MM.1S (cell line): ENCODE data around the gene SGCG.

Experiments
- EZH2 ChIP-seq: fragments of 300-600 bp; sonication (generic); optimal IDR thresholded peaks from 2 replicates; pipeline ENCODE3; 2017; ENCODE audit warnings: low read depth, mild to moderate bottlenecking, antibody characterized with exemption, low read length, mixed read lengths
- EZH2phosphoT487 ChIP-seq: fragments of 300-600 bp; sonication (generic); IDR thresholded peaks from 2 replicates; pipeline ENCODE4 v1.6.1; 2018; ENCODE audit warnings: antibody characterized with exemption, low read length
- TF ChIP-seq, protein P1 (sequence below): fragments of 300-600 bp; sonication (generic); IDR thresholded peaks from 2 replicates; pipeline ENCODE4 v1.5.1; 2016; ENCODE audit warnings: antibody characterized with exemption, low read length, mixed read lengths

DNA sequence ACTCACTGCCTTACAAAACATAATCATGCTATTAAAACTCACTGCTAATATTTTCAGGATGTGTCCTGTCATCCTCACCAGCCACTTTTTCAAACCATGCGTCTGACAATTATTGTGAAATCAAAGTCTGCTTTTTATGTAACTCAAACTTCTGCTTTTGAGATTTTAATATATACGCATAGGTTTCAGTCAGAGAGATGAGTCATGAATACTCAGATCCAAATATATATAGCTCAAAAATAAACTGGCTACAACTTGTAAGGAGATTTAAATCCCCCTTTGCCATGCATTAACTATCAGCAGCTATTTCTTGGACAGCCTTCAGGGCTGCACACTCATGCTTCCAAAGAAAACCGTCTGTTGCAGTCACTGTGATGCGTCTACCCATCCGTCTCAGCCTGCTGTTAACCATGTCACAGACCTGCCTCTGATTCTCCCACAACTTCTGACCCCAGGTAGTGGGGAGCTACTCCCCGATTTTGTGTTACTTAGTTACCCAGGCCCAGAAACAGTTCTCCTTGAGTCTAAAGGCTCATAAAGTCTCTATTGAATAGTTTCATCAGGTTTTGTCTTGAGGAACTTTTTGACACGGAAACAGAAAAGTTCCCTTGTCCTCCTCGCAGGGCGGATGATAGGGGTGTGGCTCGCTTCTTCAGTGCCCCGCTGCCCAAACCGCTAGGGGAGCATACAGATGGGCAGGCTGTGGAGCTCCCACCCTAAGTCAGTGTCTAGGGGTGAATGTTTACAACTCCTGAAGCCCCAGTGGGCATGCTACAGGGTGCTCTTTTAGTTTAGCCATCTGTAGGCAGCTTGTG is 33.8 kb upstream of the SGCG start:
- TF ChIP-seq, protein P1, sequence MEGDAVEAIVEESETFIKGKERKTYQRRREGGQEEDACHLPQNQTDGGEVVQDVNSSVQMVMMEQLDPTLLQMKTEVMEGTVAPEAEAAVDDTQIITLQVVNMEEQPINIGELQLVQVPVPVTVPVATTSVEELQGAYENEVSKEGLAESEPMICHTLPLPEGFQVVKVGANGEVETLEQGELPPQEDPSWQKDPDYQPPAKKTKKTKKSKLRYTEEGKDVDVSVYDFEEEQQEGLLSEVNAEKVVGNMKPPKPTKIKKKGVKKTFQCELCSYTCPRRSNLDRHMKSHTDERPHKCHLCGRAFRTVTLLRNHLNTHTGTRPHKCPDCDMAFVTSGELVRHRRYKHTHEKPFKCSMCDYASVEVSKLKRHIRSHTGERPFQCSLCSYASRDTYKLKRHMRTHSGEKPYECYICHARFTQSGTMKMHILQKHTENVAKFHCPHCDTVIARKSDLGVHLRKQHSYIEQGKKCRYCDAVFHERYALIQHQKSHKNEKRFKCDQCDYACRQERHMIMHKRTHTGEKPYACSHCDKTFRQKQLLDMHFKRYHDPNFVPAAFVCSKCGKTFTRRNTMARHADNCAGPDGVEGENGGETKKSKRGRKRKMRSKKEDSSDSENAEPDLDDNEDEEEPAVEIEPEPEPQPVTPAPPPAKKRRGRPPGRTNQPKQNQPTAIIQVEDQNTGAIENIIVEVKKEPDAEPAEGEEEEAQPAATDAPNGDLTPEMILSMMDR = no peak
- TF ChIP-seq EZH2 (no peak), EZH2phosphoT487 (no peak)
